Measurements from ENCODE around the gene ARHGEF4.

DNA sequence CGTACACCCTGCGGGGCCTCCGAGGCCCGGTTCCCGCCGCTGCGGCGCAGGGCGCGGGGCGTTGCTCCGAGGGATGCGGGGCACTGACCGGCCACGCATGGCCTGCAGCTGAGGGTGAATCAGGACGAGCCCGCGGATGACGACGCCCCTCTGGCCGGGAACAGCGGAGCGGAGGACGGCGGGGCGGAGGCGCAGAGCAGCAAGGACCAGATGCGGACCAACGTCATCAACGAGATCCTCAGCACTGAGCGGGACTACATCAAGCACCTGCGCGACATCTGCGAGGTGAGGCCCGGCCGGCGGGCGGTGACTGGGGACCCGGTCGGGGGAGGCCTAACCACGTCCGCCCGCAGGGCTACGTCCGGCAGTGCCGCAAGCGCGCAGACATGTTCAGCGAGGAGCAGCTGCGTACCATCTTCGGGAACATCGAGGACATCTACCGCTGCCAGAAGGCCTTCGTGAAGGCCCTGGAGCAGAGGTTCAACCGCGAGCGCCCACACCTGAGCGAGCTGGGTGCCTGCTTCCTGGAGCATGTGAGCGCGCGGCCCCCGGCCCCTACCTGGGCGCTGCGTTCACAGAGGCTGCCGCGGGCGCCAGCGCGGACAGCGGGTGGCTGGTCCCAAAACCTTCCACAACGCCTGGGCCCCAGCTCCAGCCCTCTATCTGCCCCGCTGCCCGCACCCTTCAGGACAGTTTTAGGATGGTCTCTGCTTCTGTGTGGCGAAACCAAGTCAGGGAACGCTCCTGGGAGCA is 203.4 kb downstream of the ARHGEF4 start:
- no peak for TF ChIP-seq POLR2A (IDR thresholded peaks at IDR 0.05)
- TF ChIP-seq, protein P1, sequence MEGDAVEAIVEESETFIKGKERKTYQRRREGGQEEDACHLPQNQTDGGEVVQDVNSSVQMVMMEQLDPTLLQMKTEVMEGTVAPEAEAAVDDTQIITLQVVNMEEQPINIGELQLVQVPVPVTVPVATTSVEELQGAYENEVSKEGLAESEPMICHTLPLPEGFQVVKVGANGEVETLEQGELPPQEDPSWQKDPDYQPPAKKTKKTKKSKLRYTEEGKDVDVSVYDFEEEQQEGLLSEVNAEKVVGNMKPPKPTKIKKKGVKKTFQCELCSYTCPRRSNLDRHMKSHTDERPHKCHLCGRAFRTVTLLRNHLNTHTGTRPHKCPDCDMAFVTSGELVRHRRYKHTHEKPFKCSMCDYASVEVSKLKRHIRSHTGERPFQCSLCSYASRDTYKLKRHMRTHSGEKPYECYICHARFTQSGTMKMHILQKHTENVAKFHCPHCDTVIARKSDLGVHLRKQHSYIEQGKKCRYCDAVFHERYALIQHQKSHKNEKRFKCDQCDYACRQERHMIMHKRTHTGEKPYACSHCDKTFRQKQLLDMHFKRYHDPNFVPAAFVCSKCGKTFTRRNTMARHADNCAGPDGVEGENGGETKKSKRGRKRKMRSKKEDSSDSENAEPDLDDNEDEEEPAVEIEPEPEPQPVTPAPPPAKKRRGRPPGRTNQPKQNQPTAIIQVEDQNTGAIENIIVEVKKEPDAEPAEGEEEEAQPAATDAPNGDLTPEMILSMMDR (IDR thresholded peaks at IDR 0.05): no peak

All from esophagus squamous epithelium (tissue), 4 donors.